HG02938 (cell line): ENCODE results near the gene CTU1.
A peak's percentile ranks its signal among the peaks of the same experiment; 100 is the strongest.

ENCODE experiments used
- ATAC-seq: cut with Tn5 transposase; IDR thresholded peaks from one replicate; pipeline ENCODE4 v1.9.1; 2021; ENCODE audit warnings: mild to moderate bottlenecking, moderate library complexity; ENCODE audit not compliant: unreplicated experiment

Gene CTU1

GRCh38 chr19:51135004-51135403 is 26.8 kb upstream of the CTU1 start:
- ATAC-seq: no peak

DNA sequence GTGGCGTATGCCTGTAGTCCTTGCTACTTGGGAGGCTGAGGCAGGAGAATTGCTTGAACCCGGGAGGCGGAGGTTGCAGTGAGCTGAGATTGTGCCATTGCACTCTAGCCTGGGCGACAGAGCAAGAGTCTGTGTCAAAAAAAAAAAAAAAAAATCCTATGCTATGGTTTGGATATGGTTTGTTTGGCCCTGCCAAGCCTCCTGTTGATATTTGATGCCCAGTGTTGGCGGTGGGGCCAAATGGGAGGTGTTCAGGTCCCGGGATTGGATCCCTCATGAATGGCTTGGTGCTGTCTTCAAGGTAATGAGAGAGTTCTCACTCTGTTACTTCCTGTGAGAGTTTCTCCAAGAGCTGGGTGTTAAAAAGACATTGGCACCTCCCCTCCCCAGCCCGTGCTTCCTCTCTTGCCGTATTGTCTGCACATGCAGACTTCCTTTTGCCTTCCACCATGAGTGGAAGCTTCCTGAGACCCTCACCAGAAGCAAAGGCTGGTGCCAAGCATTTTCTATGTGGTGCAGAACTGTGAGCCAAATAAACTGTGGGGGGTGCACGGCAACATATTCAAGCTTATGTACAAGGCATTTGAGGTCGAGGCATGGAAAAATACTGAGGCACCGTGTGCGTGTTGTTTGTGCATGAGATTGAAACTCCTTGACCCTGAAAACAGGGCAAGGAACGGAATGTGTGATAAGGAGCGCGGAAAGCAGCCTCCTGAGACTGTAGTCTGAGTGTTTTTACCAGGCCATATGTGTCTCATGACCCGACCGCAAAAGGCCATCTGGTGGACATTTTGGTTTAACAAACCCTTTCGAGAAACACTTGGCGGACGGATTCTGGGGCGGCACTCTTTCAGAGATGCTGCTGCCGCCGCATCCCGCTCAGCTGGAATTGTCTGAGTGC is 23.8 kb upstream of the CTU1 start:
- no peak for ATAC-seq

- no peak for ATAC-seq
Measured at GRCh38 chr19:51129716-51130115, 21.5 kb upstream of the CTU1 start.

- no peak for ATAC-seq
Measured at GRCh38 chr19:51128227-51128626, 20.0 kb upstream of the CTU1 start.

- no peak for ATAC-seq
Measured at GRCh38 chr19:51127755-51128154, 19.5 kb upstream of the CTU1 start.

GRCh38 chr19:51127032-51127431 is 18.8 kb upstream of the CTU1 start:
- ATAC-seq: no peak

- ATAC-seq: no peak
Measured at GRCh38 chr19:51125421-51126075, 17.3 kb upstream of the CTU1 start.

DNA sequence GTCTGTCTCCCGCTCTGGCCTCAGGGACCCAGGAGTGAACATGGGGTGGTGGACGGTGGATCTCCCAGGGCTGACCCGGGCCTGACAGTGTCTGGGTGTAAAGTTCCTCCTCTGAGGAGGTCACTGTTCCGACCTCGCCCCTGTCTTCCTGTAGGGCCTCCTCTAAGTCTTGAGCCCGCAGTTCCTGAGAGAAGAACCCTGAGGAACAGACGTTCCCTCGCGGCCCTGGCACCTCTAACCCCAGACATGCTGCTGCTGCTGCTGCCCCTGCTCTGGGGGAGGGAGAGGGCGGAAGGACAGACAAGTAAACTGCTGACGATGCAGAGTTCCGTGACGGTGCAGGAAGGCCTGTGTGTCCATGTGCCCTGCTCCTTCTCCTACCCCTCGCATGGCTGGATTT is 16.5 kb upstream of the CTU1 start, which contains the start of gene SIGLEC9:
SIGLEC9 (plus strand) TSS at position 178 of the 400 bp plus-strand sequence; CDS start at position 247, 69 bp downstream.
- ATAC-seq: no peak

DNA sequence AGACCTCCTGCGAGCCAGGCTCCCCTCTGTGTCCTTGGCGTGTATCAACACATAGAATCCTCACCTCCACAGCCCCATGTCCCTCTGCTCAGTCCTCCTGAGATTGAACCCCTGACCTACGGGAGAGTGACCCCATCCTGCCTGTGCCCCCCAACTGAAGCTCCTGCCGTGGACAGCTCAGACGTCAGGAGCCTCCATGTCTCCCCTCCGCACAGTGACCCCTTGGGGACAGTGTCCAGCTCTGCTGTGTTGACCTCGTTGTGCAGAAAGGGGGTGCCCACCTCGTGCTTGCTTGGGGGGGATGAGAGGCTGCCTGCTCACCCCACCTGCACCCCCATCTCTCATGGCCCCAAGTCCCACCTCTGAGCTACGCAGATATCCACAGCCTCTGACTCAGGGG is 16.0 kb upstream of the CTU1 start:
- no peak for ATAC-seq

GRCh38 chr19:51123802-51124201 is 15.6 kb upstream of the CTU1 start:
- ATAC-seq: no peak

- ATAC-seq: no peak
Measured at GRCh38 chr19:51123381-51123800, 15.2 kb upstream of the CTU1 start.

- no peak for ATAC-seq
Measured at GRCh38 chr19:51122112-51122981, 14.1 kb upstream of the CTU1 start.

- no peak for ATAC-seq
Measured at GRCh38 chr19:51121257-51121656, 13.0 kb upstream of the CTU1 start.

- no peak for ATAC-seq
Measured at GRCh38 chr19:51120160-51120559, 12.0 kb upstream of the CTU1 start.

GRCh38 chr19:51119611-51120010 is 11.4 kb upstream of the CTU1 start:
- ATAC-seq: no peak

- no peak for ATAC-seq
Measured at GRCh38 chr19:51119101-51119500, 10.9 kb upstream of the CTU1 start.

DNA sequence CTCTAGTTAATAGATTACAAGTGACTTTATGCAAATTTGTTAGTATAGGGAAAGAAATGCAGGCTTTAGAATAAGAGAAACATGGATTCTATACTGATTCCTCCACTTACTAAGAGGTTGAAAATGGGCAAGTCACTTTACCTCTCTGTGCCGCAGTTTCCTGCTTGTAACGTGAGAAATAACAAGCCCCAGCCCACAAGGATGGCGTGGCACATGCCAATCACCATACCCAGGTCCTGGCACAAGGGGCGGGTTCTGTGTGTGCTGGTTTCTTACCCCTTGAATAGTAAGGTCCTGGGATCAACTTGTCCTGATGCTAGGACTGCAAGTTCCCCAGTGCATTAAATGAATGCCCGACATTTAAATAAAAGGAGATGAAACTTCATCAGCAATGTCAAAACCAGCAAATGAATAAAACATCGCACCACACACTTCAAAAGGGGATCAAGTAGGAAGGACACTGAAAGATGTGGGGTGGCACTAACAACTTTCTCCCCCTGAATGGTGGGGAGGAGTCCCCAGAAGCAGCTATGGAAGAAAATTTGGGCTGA is 8.6 kb upstream of the CTU1 start:
- ATAC-seq: no peak

DNA sequence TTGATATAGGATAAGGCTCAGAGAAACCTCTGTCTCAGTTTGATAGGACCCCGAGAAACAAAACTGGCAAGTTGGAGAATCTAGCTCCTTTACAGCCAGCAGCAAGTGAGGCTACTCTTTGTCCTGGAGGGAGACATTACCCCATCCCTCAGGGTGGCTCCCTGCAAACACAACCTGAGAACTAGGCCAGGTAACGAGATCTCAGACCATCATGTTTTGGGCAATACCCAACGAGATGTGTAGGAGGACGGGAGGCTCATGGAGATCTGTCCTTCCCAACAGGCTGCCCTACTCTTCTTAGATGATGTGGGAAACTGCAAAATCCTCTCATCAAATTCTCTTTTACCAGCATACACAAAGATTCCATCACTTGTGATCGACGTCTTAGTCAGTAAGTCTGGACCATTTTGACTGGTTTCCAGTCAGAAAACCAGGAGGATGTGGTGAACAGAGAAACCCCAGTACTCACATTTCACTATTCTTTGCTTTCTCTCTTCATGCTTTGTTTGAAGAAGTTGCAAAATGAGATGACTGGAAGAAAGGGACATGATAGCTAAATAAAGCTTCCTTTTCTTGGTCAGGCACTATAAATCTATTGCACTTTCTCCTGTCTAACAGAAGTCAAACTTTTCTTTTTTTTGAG is 6.0 kb upstream of the CTU1 start:
- no peak for ATAC-seq

DNA sequence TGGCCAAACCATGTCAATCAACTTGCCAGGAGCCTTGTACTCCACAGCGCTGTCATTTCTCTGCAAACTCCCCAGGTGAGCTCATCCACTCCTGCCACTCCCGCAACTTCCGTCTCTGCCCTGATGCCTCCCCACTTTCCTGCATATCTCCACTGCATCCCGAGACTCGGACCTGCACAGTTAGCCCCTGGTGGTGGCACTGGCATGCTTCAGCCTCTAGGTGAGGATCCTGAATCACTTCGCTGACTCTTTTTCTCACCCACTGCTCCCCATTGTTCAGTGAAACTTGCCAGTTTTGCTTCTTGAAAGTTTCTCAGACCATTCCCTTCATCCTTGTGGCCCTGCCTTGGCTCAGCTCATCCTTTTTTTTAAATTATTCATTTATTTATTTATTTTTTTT is 3.4 kb upstream of the CTU1 start:
- no peak for ATAC-seq

DNA sequence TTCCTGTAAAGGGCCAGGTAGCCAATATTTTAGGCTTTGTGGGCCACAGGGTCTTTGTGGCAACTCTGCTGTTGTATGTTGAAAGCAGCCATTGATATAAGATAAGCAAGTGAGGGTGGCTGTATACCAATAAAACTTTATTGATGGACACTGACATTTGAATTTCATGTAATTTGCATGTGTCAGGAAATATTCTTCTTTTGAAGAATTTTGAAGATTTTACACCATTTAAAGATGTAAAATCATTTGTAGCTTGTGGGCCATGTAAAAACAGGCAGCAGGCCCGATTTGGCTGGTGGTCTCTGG is 2.4 kb upstream of the CTU1 start:
- ATAC-seq: no peak

DNA sequence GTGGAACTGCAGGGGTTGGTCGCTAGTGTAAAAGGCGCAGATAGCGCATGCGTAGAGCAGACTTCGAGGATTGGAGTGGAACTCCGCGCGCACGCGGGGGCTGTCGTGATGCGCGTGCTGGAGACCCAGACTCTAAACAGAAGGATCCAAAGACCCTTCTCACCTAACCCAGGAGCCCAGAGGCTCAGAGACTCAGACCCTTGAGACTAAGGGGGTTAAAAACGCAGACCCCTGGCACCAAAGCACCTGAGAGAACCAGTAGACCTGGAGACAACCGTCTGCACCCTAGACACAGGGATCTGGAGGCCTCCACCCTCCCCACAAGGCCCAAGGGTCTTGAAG is 567 bp upstream of the CTU1 start:
- ATAC-seq: peak; percentile 43
